Pancreas (tissue), 10 donors: ENCODE data around the gene ZBTB8A. TPM values are rescaled to one million over a fixed set of nuclear protein-coding genes. Genes with fewer than 3 reads are reported as not detected.

ENCODE experiments used
- ATAC-seq, 4 donors: fragments of 200-7000 bp; cut with Tn5 transposase; one replicate each; pipeline versions ENCODE4 v1.8.0 to v1.9.1; 2020; ENCODE audit warnings: mild to moderate bottlenecking in 4 of 4, moderate library complexity in 4 of 4
- DNase-seq, 6 donors: peaks; one replicate each; pipeline ENCODE4 v3.0.0-alpha.2; 2020
- FAIRE-seq: peaks from 2 replicates; lab custom pipeline; 2012; peaks lifted over from hg19 to GRCh38; lab: Jason Lieb, UNC
- H3K27ac ChIP-seq, 4 donors: fragments of 200-600 bp; sonication (generic); 1 replicate in 3 of 4; 2 replicates in 1 of 4; pipeline versions ENCODE4 v1.5.0 to v1.8.0; 2020
- H3K27me3 ChIP-seq, 4 donors: fragments of 200-600 bp; one replicate each; pipeline ENCODE4 v1.8.0; 2021
- H3K36me3 ChIP-seq, 3 donors: fragments of 200-600 bp; sonication (generic) in 1 of 3; one replicate each; pipeline versions ENCODE4 v1.5.0 to v1.8.0; 2020 to 2021
- H3K4me1 ChIP-seq, 3 donors: fragments of 200-600 bp; one replicate each; pipeline ENCODE4 v1.8.0; 2021
- H3K4me3 ChIP-seq, 4 donors: fragments of 200-600 bp; sonication (generic) in 2 of 4; one replicate each; pipeline versions ENCODE4 v1.5.0 to v1.8.0; 2020 to 2021
- H3K9me3 ChIP-seq, 4 donors: fragments of 200-600 bp; one replicate each; pipeline ENCODE4 v1.8.0; 2021
- WGBS, 2 donors: extraction: QIAGEN DNeasy Blood & Tissue Kit; methylation state at CpG; one replicate each; pipeline ENCODE4 v1.1.7; 2013; 5-methylcytosine and 5-hydroxymethylcytosine counted together
- intact Hi-C, 3 donors: fragments of 100-400 bp; cut with DNase I; formaldehyde crosslinking; loops; one replicate each; pipeline versions ENCODE4 v1.11.1 to v1.14.2; 2022
- polyA plus RNA-seq, 2 donors: library from polyadenylated mRNA; stranded (reverse); fragments of 200-250 nt; gene quantifications; one replicate each; pipeline ENCODE4 v1.2.3, GENCODE V29; 2013
- total RNA-seq, 6 donors: library from RNA; stranded (reverse); fragmentation: NEBNext Ultra II Directional in 4 of 6; extraction: Animal tissue kit (Norgen Biotek cat#: 25700) in 4 of 6; gene quantifications; one replicate each; pipeline versions ENCODE4 v1.2.1 to v1.2.4, GENCODE V29; 2021 to 2023
- TF ChIP-seq, protein P1 (sequence below), 4 donors: fragments of 200-600 bp; sonication (generic) in 3 of 4; IDR thresholded peaks; one replicate each; pipeline versions ENCODE4 v1.5.0 to v1.8.0; 2021; ENCODE audit warnings: antibody characterized with exemption in 4 of 4
- donor health status: healthy with polysubstance abuse.
- donor health status: DM: no; HTN: no; CAD: no; lungs with moderate emphysema.
- donor health status: DM: no; HTN: no; CAD: no.
- donor health status: control.
- donor health status: control.
- donor health status: Bipolar disorder and iron deficiency.
- donor health status: DM: yes; HTN: yes; CAD: no.
- donor health status: DM: no; HTN: no; CAD: no.
- donor health status: DM: no; HTN: no; CAD: no.
- donor health status: DM: yes; HTN: yes; CAD: no.

Gene ZBTB8A
- total and polyA plus RNA-seq, 8 donors, result 1.3 to 5.2 (median 3.2) TPM

DNA sequence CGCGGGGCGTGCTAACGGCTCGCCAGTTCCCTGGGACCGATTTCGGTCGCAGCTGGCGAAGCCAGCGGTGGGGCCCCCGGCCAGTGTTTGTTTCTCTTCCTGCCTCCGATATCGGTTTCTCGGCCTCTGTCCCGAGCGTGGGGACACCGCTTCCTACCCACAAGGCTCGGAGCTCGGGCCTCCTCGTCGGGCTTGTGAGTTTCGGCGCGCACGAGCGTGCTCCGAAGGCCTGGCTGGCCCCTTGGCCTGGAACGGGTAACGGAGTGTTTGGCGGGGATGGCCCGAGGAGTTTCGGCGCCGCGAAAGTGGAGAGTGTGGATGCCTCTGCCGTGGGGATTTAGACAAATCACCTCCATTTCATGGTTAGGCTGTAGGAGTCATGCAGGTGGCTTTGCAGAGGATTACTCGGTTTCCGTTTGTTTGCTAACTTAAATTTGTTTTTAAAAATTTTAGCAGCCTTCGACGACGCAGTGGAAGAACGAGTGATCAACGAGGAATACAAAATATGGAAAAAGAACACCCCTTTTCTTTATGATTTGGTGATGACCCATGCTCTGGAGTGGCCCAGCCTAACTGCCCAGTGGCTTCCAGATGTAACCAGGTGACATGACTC lies 112.3 kb downstream of the ZBTB8A start:
- no peak for DNase-seq

DNA sequence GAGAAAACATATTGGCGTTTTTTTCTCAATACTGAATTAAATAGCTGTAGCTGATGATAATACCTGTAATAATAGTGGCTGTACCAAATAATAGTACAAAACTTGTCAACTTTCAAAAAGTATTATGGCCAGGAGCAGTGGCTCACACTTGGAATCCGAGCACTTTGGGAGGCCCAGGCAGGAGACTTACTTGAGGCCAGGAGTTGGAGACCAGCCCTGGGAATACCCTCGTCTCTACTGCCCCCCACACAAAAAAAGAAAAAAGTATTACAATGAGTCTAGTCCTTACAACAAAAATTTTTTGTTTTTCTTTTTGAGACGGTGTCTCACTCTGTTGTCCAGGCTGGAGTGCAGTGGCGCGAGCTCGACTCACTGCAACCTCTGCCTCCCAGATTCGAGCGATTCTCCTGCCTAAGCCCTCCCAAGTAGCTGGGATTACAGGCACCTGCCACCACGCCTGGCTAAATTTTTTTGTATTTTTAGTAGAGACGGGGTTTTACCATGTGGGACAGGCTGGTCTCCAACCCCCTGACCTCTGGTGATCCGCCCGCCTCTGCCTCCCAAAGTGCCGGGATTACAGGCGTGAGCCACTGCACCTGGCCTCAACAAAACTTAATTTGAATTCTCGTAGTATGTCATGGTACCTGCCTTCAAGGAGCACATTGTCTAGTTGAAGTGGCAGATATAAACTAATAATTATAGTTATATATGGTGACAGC lies 113.2 kb downstream of the ZBTB8A start:
- no peak for FAIRE-seq
- peaks cover 0 to 19% (median 3%) of the 10 kb centered on the region in 3 donors for H3K36me3 ChIP-seq
- peak overlapping the region in 3 of 4 donors; percentile 60 to 84 (median 70) for H3K4me3 ChIP-seq
- no peaks in the 10 kb centered on the region for H3K27me3 ChIP-seq
- no peak for ATAC-seq
- H3K27ac ChIP-seq, result peak overlapping the region in 1 of 4 donors; percentile 100
- peaks cover 14 to 35% (median 23%) of the 10 kb centered on the region in 3 donors for H3K4me1 ChIP-seq
- H3K9me3 ChIP-seq, result no peaks in the 10 kb centered on the region
- intact Hi-C loops, result no loop called here
- no peak for DNase-seq
- WGBS, 2 donors, result 81 to 83% methylated on average over 16 of the region's 16 CpGs
- TF ChIP-seq, protein P1, sequence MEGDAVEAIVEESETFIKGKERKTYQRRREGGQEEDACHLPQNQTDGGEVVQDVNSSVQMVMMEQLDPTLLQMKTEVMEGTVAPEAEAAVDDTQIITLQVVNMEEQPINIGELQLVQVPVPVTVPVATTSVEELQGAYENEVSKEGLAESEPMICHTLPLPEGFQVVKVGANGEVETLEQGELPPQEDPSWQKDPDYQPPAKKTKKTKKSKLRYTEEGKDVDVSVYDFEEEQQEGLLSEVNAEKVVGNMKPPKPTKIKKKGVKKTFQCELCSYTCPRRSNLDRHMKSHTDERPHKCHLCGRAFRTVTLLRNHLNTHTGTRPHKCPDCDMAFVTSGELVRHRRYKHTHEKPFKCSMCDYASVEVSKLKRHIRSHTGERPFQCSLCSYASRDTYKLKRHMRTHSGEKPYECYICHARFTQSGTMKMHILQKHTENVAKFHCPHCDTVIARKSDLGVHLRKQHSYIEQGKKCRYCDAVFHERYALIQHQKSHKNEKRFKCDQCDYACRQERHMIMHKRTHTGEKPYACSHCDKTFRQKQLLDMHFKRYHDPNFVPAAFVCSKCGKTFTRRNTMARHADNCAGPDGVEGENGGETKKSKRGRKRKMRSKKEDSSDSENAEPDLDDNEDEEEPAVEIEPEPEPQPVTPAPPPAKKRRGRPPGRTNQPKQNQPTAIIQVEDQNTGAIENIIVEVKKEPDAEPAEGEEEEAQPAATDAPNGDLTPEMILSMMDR (IDR thresholded peaks at IDR 0.05), result no peak

More for the DNA sequence above, 112.3 kb downstream of the ZBTB8A start:
- Histone ChIP-seq H3K4me1 (peaks cover 14 to 35% (median 23%) of the 10 kb centered on the region in 3 donors), H3K4me3 (peak overlapping the region; percentile 40 to 84 (median 65)), H3K27me3 (no peaks in the 10 kb centered on the region), H3K9me3 (no peaks in the 10 kb centered on the region), H3K27ac (peak overlapping the region; percentile 88 to 100 (median 98)), H3K36me3 (peaks cover 0 to 11% (median 3%) of the 10 kb centered on the region in 3 donors)
- no peak for FAIRE-seq
- TF ChIP-seq, protein P1 (IDR thresholded peaks at IDR 0.05), result no peak
- WGBS, 2 donors, result 0 to 1% methylated on average over 35 to 43 of the region's 43 CpGs
- peak; percentile 16 to 33 (median 22) for ATAC-seq
- intact Hi-C loops, result no loop called here

Other genes with a start within 250 kb of the ZBTB8A start
- 10 to 100 TPM; 27.0 to 43.5 (median 30.5) TPM for gene HDAC1, start 247.3 kb upstream of the ZBTB8A start, total RNA-seq
- 10 to 100 TPM; 30.6 to 77.9 TPM for gene HDAC1, start 247.3 kb upstream of the ZBTB8A start, polyA plus RNA-seq
- 10 to 100 TPM in 4 of 6 donors, 1 to 10 TPM in 2; 7.3 to 49.5 (median 14.5) TPM for gene MARCKSL1, start 203.2 kb upstream of the ZBTB8A start, total RNA-seq
- 10 to 100 TPM; 16.3 to 16.5 TPM for gene MARCKSL1, start 203.2 kb upstream of the ZBTB8A start, polyA plus RNA-seq
- 1 to 10 TPM; 1.9 to 6.4 (median 3.8) TPM for gene FAM229A, start 176.9 kb upstream of the ZBTB8A start, total RNA-seq
- gene FAM229A, start 176.9 kb upstream of the ZBTB8A start, polyA plus RNA-seq, result 10 to 100 TPM; 18.6 to 21.8 TPM
- gene TSSK3, start 176.9 kb upstream of the ZBTB8A start, total RNA-seq, result 1 to 10 TPM; 1.0 to 2.5 (median 1.3) TPM
- 1 to 10 TPM in 1 of 2 donors, under 1 TPM in 1; 0.35 to 1.8 TPM for gene TSSK3, start 176.9 kb upstream of the ZBTB8A start, polyA plus RNA-seq
- gene BSDC1, start 145.0 kb upstream of the ZBTB8A start, total RNA-seq, result 10 to 100 TPM; 35.9 to 56.9 (median 47.0) TPM
- gene BSDC1, start 145.0 kb upstream of the ZBTB8A start, polyA plus RNA-seq, result 10 to 100 TPM; 36.3 to 40.5 TPM
- under 1 TPM; under 0.01 to 0.06 (median under 0.01) TPM for gene ZBTB8B, start 74.4 kb upstream of the ZBTB8A start, total RNA-seq
- under 1 TPM; 0.04 to 0.05 TPM for gene ZBTB8B, start 74.4 kb upstream of the ZBTB8A start, polyA plus RNA-seq
- 10 to 100 TPM; 11.6 to 20.9 (median 16.3) TPM for gene ZBTB8OS, start 111.1 kb downstream of the ZBTB8A start, total RNA-seq
- 10 to 100 TPM; 30.0 to 37.0 TPM for gene ZBTB8OS, start 111.1 kb downstream of the ZBTB8A start, polyA plus RNA-seq
- gene RBBP4, start 111.8 kb downstream of the ZBTB8A start, total RNA-seq, result 100 to 1,000 TPM in 1 of 6 donors, 10 to 100 TPM in 5; 59.3 to 115 (median 77.6) TPM
- 10 to 100 TPM; 19.7 to 44.5 TPM for gene RBBP4, start 111.8 kb downstream of the ZBTB8A start, polyA plus RNA-seq
- gene SYNC, start 163.3 kb downstream of the ZBTB8A start, total RNA-seq, result 1 to 10 TPM in 3 of 6 donors, under 1 TPM in 3; 0.28 to 1.3 (median 0.80) TPM
- under 1 TPM; 0.52 to 0.91 TPM for gene SYNC, start 163.3 kb downstream of the ZBTB8A start, polyA plus RNA-seq